PC-9 (cell line): ENCODE data around the gene FTO. TPM values are rescaled to one million over a fixed set of nuclear protein-coding genes. Genes with fewer than 3 reads are reported as not detected.

Experiments used
- BruUV-seq: library from RNA; stranded (reverse); fragments of 400-500 nt; replicated peaks from 2 replicates; lab custom pipeline; 2021; lab: Mats Ljungman, UMichigan
- CTCF ChIA-PET: fragments of 300-600 bp; sonication (Branson Sonifier 250); formaldehyde crosslinking; loops from one replicate; lab custom pipeline; 2022; ENCODE audit warnings: antibody characterized with exemption; lab: Charles Lee
- POLR2A ChIA-PET: fragments of 300-600 bp; sonication (Branson Sonifier 250); formaldehyde crosslinking; loops from one replicate; lab custom pipeline; 2022; ENCODE audit warnings: antibody characterized with exemption; ENCODE audit not compliant: unreplicated experiment; lab: Charles Lee
- DNase-seq, 2 experiments: peaks; one replicate each; pipeline versions ENCODE4 v3.0.0 to v3.0.0-alpha.2; 2015 to 2022; ENCODE audit warnings: mixed read lengths in 1 of 2
- H2AFZ ChIP-seq: fragments of 200-600 bp; sonication (generic); 2 replicates; pipeline ENCODE4 v1.8.1; 2017; ENCODE audit warnings: antibody characterized with exemption
- H3F3A ChIP-seq: fragments of 200-600 bp; sonication (generic); 2 replicates; pipeline ENCODE4 v1.8.1; 2017; ENCODE audit warnings: antibody characterized with exemption, mild to moderate bottlenecking, low read depth; ENCODE audit not compliant: insufficient read depth
- H3K27ac ChIP-seq: fragments of 200-600 bp; sonication (generic); 2 replicates; pipeline ENCODE4 v1.6.1; 2016; ENCODE audit warnings: mixed run types
- H3K27me3 ChIP-seq: fragments of 200-600 bp; sonication (generic); 2 replicates; pipeline ENCODE4 v1.6.1; 2016; ENCODE audit warnings: low read depth, mixed run types; ENCODE audit not compliant: insufficient read depth
- H3K36me3 ChIP-seq: fragments of 200-600 bp; sonication (generic); 2 replicates; pipeline ENCODE4 v1.6.1; 2016; ENCODE audit warnings: low read depth, mixed run types
- H3K4me1 ChIP-seq: fragments of 200-600 bp; sonication (generic); replicated peaks from 2 replicates; pipeline ENCODE4 v1.6.1; 2016; ENCODE audit warnings: mixed run types; ENCODE audit not compliant: insufficient read depth
- H3K4me2 ChIP-seq: fragments of 200-600 bp; sonication (generic); 2 replicates; pipeline ENCODE4 v1.6.1; 2017; ENCODE audit warnings: mixed run types
- H3K4me3 ChIP-seq: fragments of 200-600 bp; sonication (generic); 2 replicates; pipeline ENCODE4 v1.6.1; 2016; ENCODE audit warnings: mixed run types
- H3K79me2 ChIP-seq: fragments of 200-600 bp; sonication (generic); 2 replicates; pipeline ENCODE4 v1.6.1; 2017; ENCODE audit warnings: low read depth, mixed run types
- H3K9me2 ChIP-seq: fragments of 200-600 bp; sonication (generic); 2 replicates; pipeline ENCODE4 v1.8.1; 2017; ENCODE audit warnings: mild to moderate bottlenecking; ENCODE audit not compliant: insufficient read depth
- H3K9me3 ChIP-seq: fragments of 200-600 bp; sonication (generic); 2 replicates; pipeline ENCODE4 v1.8.1; 2016; ENCODE audit warnings: low read depth; ENCODE audit not compliant: insufficient read depth
- H4K20me1 ChIP-seq: fragments of 200-600 bp; sonication (generic); 2 replicates; pipeline ENCODE4 v1.8.1; 2017; ENCODE audit not compliant: insufficient read depth
- CTCF ChIP-seq: fragments of 200-600 bp; sonication (generic); conservative IDR thresholded peaks from 2 replicates; pipeline ENCODE4 v1.6.1; 2017; ENCODE audit warnings: mixed run types, antibody characterized with exemption, mild to moderate bottlenecking, moderate library complexity
- EZH2 ChIP-seq: fragments of 200-600 bp; sonication (generic); IDR thresholded peaks from 2 replicates; pipeline ENCODE4 v1.8.0; 2017; ENCODE audit warnings: antibody characterized with exemption, low read depth
- intact Hi-C: fragments of 100-400 bp; cut with micrococcal nuclease; formaldehyde crosslinking; loops from one replicate; pipeline ENCODE4 v1.10.0; 2022; ENCODE audit not compliant: unreplicated experiment
- total RNA-seq: library from RNA; stranded (reverse); gene quantifications from 2 replicates; pipeline ENCODE4 v1.2.3, GENCODE V29; 2021

The FTO gene
- total RNA-seq, 1 experiment from 2014 or later = 58.1 TPM

GRCh38 chr16:54144572-54144947 is 440.6 kb downstream of the FTO start:
- intact Hi-C loops = no loop called here
- Histone ChIP-seq H4K20me1 (no peaks in the 10 kb centered on the region), H3K27ac (no peak overlapping the region), H3K79me2 (no peaks in the 10 kb centered on the region), H2AFZ (no peak overlapping the region), H3K27me3 (no peaks in the 10 kb centered on the region), H3F3A (no peaks in the 10 kb centered on the region), H3K9me3 (no peaks in the 10 kb centered on the region), H3K9me2 (no peaks in the 10 kb centered on the region), H3K4me3 (no peak overlapping the region), H3K36me3 (no peaks in the 10 kb centered on the region), H3K4me2 (no peak overlapping the region), H3K4me1 (no peaks in the 10 kb centered on the region)
- ChIA-PET POLR2A (no interaction called here), CTCF (no interaction called here)
- TF ChIP-seq EZH2 (no peak), CTCF (no peak)
- BruUV-seq = no TSS peak
- no peak for DNase-seq

GRCh38 chr16:54145881-54146280 is 441.9 kb downstream of the FTO start:
- Histone ChIP-seq H3K9me2 (no peaks in the 10 kb centered on the region), H3K4me1 (no peaks in the 10 kb centered on the region), H4K20me1 (no peaks in the 10 kb centered on the region), H3K4me2 (no peak overlapping the region), H3K79me2 (no peaks in the 10 kb centered on the region), H3F3A (no peaks in the 10 kb centered on the region), H3K9me3 (no peaks in the 10 kb centered on the region), H3K27me3 (no peaks in the 10 kb centered on the region), H3K27ac (no peak overlapping the region), H3K4me3 (no peak overlapping the region), H2AFZ (no peak overlapping the region), H3K36me3 (no peaks in the 10 kb centered on the region)
- intact Hi-C loops = no loop called here
- no TSS peak for BruUV-seq
- no peak for DNase-seq
- TF ChIP-seq CTCF (no peak), EZH2 (no peak)
- POLR2A ChIA-PET = no interaction called here
- CTCF ChIA-PET = no interaction called here

GRCh38 chr16:54148974-54149373 is 445.0 kb downstream of the FTO start:
- Histone ChIP-seq H3K27me3 (no peaks in the 10 kb centered on the region), H2AFZ (no peak overlapping the region), H4K20me1 (no peaks in the 10 kb centered on the region), H3F3A (no peaks in the 10 kb centered on the region), H3K9me3 (no peaks in the 10 kb centered on the region), H3K36me3 (no peaks in the 10 kb centered on the region), H3K4me3 (no peak overlapping the region), H3K4me2 (no peak overlapping the region), H3K4me1 (no peaks in the 10 kb centered on the region), H3K27ac (no peak overlapping the region), H3K9me2 (no peaks in the 10 kb centered on the region), H3K79me2 (no peaks in the 10 kb centered on the region)
- BruUV-seq = no TSS peak
- TF ChIP-seq CTCF (no peak), EZH2 (no peak)
- ChIA-PET CTCF (no interaction called here), POLR2A (no interaction called here)
- DNase-seq = no peak
- intact Hi-C loops = no loop called here
